ENCODE data around the gene PANK1. TPM values are rescaled to one million over a fixed set of nuclear protein-coding genes. Genes with fewer than 3 reads are reported as not detected.

PANK1 gene
- polyA plus RNA-seq, 2 of the 4 experiments (the other 2 are of a cell fraction), result 6.7 to 9.0 TPM

DNA sequence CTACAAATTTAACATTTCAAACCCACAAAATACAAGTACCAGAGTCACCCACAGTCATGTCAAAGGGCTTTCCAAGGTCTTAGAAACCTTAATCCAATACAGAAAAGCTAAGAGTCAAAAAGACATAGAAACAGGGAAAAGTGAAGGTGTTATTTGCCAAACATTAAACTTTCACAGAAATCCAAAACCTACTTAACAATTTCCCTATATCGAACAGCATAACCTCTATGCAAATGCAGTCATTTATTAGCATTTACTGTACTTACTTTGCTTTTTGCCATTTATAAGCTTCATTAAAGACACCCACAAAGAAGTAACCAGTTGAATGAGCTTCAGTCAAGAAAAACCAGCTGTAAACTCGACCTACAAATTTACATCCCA is 1.6 kb downstream of the PANK1 start:
- H3K27ac ChIP-seq, result peak overlapping the region in 1 of 2 experiments; percentile 58; a peak in 1 of 6 replicates
- H3K4me1 ChIP-seq, result peaks cover 16% of the 10 kb centered on the region
- FAIRE-seq (no peak), DNase-seq (ENCODE audit: low read depth in 1 of 2, low spot score in 1 of 2) (no peak), ATAC-seq (no peak)
- H3K4me2 ChIP-seq, result peak overlapping the region; percentile 90
- POLR2A ChIA-PET, result interaction anchor here (0.6 to 1.5 kb wide), 15 partner anchors 10 to 1219 kb away, joined by 3 to 38 read pairs (median 4); partner anchors contain the start of genes FAS, KIF20B and LIPA
- H3K9me3 ChIP-seq, result no peaks in the 10 kb centered on the region
- peak overlapping the region; percentile 77 for H3K4me3 ChIP-seq
- WGBS (ENCODE audit: missing lambda C conversion rate), result 0% methylated on average over 2 of the region's 2 CpGs
- TF ChIP-seq RARB (CRISPR knock-in tag; IDR thresholded peaks at IDR 0.05), result no peak
- TF ChIP-seq KDM1A (IDR thresholded peaks at IDR 0.05; ENCODE audit: low read depth), result no peak
- TF ChIP-seq SREBF2 (IDR thresholded peaks at IDR 0.05), result no peak
- no peak for TF ChIP-seq CEBPB (IDR thresholded peaks at IDR 0.05)
- no peak for TF ChIP-seq NFE2L2 (conservative IDR thresholded peaks at IDR 0.05; ENCODE audit: low read length)
- no peak for TF ChIP-seq USF2 (IDR thresholded peaks at IDR 0.05)
- CTCF ChIA-PET, result interaction anchor here (0.7 to 1.5 kb wide), 4 partner anchors 10 to 63 kb away, joined by 4 to 5 read pairs (median 4); partner anchors contain the start of gene KIF20B

GRCh38 chr10:89642193-89642592 is 2.8 kb downstream of the PANK1 start:
- Histone ChIP-seq H3K4me2 (no peak overlapping the region), H3K4me3 (no peak overlapping the region), H3K27ac (no peak overlapping the region), H3K4me1 (peaks cover 16% of the 10 kb centered on the region), H3K9me3 (no peaks in the 10 kb centered on the region)
- ChIA-PET POLR2A (no interaction called here), CTCF (interaction anchor here (1.2 to 1.7 kb wide), 2 partner anchors 9 to 59 kb away, joined by 4 read pairs; partner anchors contain the start of gene KIF20B)
- FAIRE-seq, result no peak
- TF ChIP-seq, protein P1, sequence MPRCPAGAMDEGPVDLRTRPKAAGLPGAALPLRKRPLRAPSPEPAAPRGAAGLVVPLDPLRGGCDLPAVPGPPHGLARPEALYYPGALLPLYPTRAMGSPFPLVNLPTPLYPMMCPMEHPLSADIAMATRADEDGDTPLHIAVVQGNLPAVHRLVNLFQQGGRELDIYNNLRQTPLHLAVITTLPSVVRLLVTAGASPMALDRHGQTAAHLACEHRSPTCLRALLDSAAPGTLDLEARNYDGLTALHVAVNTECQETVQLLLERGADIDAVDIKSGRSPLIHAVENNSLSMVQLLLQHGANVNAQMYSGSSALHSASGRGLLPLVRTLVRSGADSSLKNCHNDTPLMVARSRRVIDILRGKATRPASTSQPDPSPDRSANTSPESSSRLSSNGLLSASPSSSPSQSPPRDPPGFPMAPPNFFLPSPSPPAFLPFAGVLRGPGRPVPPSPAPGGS (IDR thresholded peaks at IDR 0.05), result no peak
- TF ChIP-seq SREBF2 (IDR thresholded peaks at IDR 0.05) (no peak), HOXB5 (CRISPR knock-in tag; IDR thresholded peaks at IDR 0.05) (no peak), POLR2A (IDR thresholded peaks at IDR 0.05; ENCODE audit: low read length) (no peak), CTCF (IDR thresholded peaks at IDR 0.05) (no peak), PHF8 (IDR thresholded peaks at IDR 0.05; ENCODE audit: borderline replicate concordance, low read depth) (no peak), USF2 (IDR thresholded peaks at IDR 0.05) (no peak), MAZ (IDR thresholded peaks at IDR 0.05; ENCODE audit: borderline replicate concordance, low read depth, low read length) (no peak)
- no peak for ATAC-seq
- no peak for DNase-seq (ENCODE audit: low read depth in 1 of 2, low spot score in 1 of 2)
- 63% methylated on average over 3 of the region's 3 CpGs for WGBS (ENCODE audit: missing lambda C conversion rate)

GRCh38 chr10:89640241-89640640 is 4.8 kb downstream of the PANK1 start:
- ChIA-PET POLR2A (no interaction called here), CTCF (interaction anchor here (0.7 kb wide), 1 partner anchor 700 kb away, joined by 3 read pairs; no protein-coding TSS in a partner anchor)
- Histone ChIP-seq H3K4me1 (peaks cover 6% of the 10 kb centered on the region; the same call in 1 of the 3 replicates), H3K4me2 (no peak overlapping the region), H3K9me3 (no peaks in the 10 kb centered on the region), H3K27ac (no peak overlapping the region), H3K4me3 (no peak overlapping the region)
- FAIRE-seq, result no peak
- 70% methylated on average over 1 of the region's 1 CpG for WGBS (ENCODE audit: missing lambda C conversion rate)
- ATAC-seq, result no peak
- DNase-seq (ENCODE audit: low read depth in 1 of 2, low spot score in 1 of 2), result no peak
- TF ChIP-seq ZSCAN20 (CRISPR knock-in tag; IDR thresholded peaks at IDR 0.05) (no peak), NR3C1 (IDR thresholded peaks at IDR 0.05) (no peak), MYC (IDR thresholded peaks at IDR 0.05; ENCODE audit: borderline replicate concordance, low read length) (no peak), POLR2AphosphoS2 (conservative IDR thresholded peaks at IDR 0.05; ENCODE audit: low read length) (no peak), SREBF2 (IDR thresholded peaks at IDR 0.05) (no peak), CHD2 (IDR thresholded peaks at IDR 0.05; ENCODE audit: low read length, partially characterized antibody) (no peak), KDM5A (IDR thresholded peaks at IDR 0.05) (no peak), CEBPB (IDR thresholded peaks at IDR 0.05) (no peak), RAD21 (conservative IDR thresholded peaks at IDR 0.05 in 1 of 2, IDR thresholded peaks at IDR 0.05 in 1 of 2) (no peak), HEYL (CRISPR knock-in tag; IDR thresholded peaks at IDR 0.05) (no peak), JUN (IDR thresholded peaks at IDR 0.05) (no peak), HOXB5 (CRISPR knock-in tag; IDR thresholded peaks at IDR 0.05) (no peak), RCOR1 (IDR thresholded peaks at IDR 0.05; ENCODE audit: low read depth, low read length) (no peak), REST (IDR thresholded peaks at IDR 0.05) (no peak), CBX8 (IDR thresholded peaks at IDR 0.05) (no peak)
- TF ChIP-seq, protein P2, sequence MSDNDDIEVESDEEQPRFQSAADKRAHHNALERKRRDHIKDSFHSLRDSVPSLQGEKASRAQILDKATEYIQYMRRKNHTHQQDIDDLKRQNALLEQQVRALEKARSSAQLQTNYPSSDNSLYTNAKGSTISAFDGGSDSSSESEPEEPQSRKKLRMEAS (IDR thresholded peaks at IDR 0.05), result no peak

Data from A549 (cell line).